ENCODE results near the gene NAA38.

The NAA38 gene

DNA sequence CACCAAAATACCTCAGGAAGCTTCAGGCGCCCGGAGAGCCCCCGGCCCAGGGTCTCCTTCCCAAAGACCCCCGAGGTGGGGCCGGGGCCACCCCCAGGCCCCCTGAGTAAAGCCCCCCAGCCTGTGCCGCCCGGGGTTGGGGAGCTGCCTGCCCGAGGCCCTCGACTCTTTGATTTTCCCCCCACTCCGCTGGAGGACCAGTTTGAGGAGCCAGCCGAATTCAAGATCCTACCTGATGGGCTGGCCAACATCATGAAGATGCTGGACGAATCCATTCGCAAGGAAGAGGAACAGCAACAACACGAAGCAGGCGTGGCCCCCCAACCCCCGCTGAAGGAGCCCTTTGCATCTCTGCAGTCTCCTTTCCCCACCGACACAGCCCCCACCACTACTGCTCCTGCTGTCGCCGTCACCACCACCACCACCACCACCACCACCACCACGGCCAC, 9.2 kb downstream of the NAA38 start:
- H3K9me3 ChIP-seq (ENCODE audit: insufficient read depth, low read length) = no peaks in the 10 kb centered on the region
- no peak for TF ChIP-seq EZH2phosphoT487 (IDR thresholded peaks at IDR 0.05; ENCODE audit: low read depth)
- TF ChIP-seq, protein P1, sequence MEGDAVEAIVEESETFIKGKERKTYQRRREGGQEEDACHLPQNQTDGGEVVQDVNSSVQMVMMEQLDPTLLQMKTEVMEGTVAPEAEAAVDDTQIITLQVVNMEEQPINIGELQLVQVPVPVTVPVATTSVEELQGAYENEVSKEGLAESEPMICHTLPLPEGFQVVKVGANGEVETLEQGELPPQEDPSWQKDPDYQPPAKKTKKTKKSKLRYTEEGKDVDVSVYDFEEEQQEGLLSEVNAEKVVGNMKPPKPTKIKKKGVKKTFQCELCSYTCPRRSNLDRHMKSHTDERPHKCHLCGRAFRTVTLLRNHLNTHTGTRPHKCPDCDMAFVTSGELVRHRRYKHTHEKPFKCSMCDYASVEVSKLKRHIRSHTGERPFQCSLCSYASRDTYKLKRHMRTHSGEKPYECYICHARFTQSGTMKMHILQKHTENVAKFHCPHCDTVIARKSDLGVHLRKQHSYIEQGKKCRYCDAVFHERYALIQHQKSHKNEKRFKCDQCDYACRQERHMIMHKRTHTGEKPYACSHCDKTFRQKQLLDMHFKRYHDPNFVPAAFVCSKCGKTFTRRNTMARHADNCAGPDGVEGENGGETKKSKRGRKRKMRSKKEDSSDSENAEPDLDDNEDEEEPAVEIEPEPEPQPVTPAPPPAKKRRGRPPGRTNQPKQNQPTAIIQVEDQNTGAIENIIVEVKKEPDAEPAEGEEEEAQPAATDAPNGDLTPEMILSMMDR (IDR thresholded peaks at IDR 0.05; ENCODE audit: low read depth, low read length) = no peak
- H3K27me3 ChIP-seq (ENCODE audit: low read depth, low read length) = no peaks in the 10 kb centered on the region
- H3K36me3 ChIP-seq (replicated peaks; ENCODE audit: low read depth, low read length) = peaks cover 34% of the 10 kb centered on the region
- no peak overlapping the region for H3K4me2 ChIP-seq (ENCODE audit: low read length)
- H3K4me1 ChIP-seq (ENCODE audit: low read length) = peaks cover 31% of the 10 kb centered on the region
- H3K4me3 ChIP-seq (ENCODE audit: low read length) = no peak overlapping the region
- no peak overlapping the region for H3K27ac ChIP-seq (ENCODE audit: low read length)
- H4K20me1 ChIP-seq (ENCODE audit: insufficient read depth, low read length) = peaks cover 37% of the 10 kb centered on the region
- peaks cover 37% of the 10 kb centered on the region for H3K79me2 ChIP-seq (ENCODE audit: low read length)
- H2AFZ ChIP-seq (ENCODE audit: low read depth, low read length) = no peak overlapping the region
- H3K9ac ChIP-seq (ENCODE audit: low read length) = no peak overlapping the region

DNA sequence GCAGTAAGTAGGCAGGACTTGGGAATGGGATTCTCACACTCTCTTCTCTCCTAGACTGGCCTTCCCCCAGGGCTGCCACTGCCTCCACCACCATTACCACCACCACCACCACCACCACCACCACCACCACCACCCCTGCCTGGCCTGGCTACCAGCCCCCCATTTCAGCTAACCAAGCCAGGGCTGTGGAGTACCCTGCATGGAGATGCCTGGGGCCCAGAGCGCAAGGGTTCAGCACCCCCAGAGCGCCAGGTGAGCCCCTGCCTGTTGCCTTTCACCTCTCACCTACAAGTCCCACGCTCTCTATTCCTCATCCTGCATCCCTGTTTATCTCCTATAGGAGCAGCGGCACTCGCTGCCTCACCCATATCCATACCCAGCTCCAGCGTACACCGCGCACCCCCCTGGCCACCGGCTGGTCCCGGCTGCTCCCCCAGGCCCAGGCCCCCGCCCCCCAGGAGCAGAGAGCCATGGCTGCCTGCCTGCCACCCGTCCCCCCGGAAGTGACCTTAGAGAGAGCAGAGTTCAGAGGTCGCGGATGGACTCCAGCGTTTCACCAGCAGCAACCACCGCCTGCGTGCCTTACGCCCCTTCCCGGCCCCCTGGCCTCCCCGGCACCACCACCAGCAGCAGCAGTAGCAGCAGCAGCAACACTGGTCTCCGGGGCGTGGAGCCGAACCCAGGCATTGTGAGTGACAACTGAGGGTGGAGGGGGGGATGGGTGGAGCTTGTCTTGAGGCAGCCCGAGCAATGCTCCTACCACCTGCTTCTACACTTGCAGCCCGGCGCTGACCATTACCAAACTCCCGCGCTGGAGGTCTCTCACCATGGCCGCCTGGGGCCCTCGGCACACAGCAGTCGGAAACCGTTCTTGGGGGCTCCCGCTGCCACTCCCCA, 10.3 kb downstream of the NAA38 start:
- Histone ChIP-seq H3K36me3 (replicated peaks; ENCODE audit: low read depth, low read length) (peaks cover 23% of the 10 kb centered on the region), H4K20me1 (ENCODE audit: insufficient read depth, low read length) (peaks cover 32% of the 10 kb centered on the region), H2AFZ (ENCODE audit: low read depth, low read length) (no peak overlapping the region), H3K9me3 (ENCODE audit: insufficient read depth, low read length) (no peaks in the 10 kb centered on the region), H3K4me1 (ENCODE audit: low read length) (peaks cover 29% of the 10 kb centered on the region), H3K79me2 (ENCODE audit: low read length) (peaks cover 39% of the 10 kb centered on the region), H3K27me3 (ENCODE audit: low read depth, low read length) (no peaks in the 10 kb centered on the region), H3K4me2 (ENCODE audit: low read length) (no peak overlapping the region), H3K4me3 (ENCODE audit: low read length) (no peak overlapping the region), H3K9ac (ENCODE audit: low read length) (no peak overlapping the region), H3K27ac (ENCODE audit: low read length) (no peak overlapping the region)
- TF ChIP-seq, protein P1 (IDR thresholded peaks at IDR 0.05; ENCODE audit: low read depth, low read length) = no peak
- TF ChIP-seq EZH2phosphoT487 (IDR thresholded peaks at IDR 0.05; ENCODE audit: low read depth) = no peak

DNA sequence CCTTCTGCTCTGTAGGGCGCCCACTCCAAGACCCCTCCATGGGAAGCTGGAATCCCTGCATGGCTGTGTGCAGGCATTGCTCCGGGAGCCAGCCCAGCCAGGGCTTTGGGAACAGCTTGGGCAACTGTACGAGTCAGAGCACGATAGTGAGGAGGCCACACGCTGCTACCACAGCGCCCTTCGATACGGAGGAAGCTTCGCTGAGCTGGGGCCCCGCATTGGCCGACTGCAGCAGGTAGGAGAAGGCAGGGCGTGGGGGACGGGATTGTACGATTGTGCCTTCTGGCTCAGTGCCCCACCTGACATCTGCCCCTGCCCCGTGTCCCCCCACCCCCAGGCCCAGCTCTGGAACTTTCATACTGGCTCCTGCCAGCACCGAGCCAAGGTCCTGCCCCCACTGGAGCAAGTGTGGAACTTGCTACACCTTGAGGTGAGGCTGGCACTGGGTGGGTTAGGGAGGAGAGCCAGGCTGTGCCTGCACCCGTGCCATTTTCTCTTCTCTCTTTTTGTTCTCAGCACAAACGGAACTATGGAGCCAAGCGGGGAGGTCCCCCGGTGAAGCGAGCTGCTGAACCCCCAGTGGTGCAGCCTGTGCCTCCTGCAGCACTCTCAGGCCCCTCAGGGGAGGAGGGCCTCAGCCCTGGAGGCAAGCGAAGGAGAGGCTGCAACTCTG, 11.2 kb downstream of the NAA38 start:
- no peak overlapping the region for H3K9ac ChIP-seq (ENCODE audit: low read length)
- H3K4me2 ChIP-seq (ENCODE audit: low read length) = no peak overlapping the region
- H2AFZ ChIP-seq (ENCODE audit: low read depth, low read length) = no peak overlapping the region
- no peak overlapping the region for H3K27ac ChIP-seq (ENCODE audit: low read length)
- peaks cover 25% of the 10 kb centered on the region for H3K4me1 ChIP-seq (ENCODE audit: low read length)
- no peaks in the 10 kb centered on the region for H3K27me3 ChIP-seq (ENCODE audit: low read depth, low read length)
- H4K20me1 ChIP-seq (ENCODE audit: insufficient read depth, low read length) = peaks cover 28% of the 10 kb centered on the region
- H3K79me2 ChIP-seq (ENCODE audit: low read length) = peaks cover 40% of the 10 kb centered on the region
- peaks cover 18% of the 10 kb centered on the region for H3K36me3 ChIP-seq (replicated peaks; ENCODE audit: low read depth, low read length)
- no peak overlapping the region for H3K4me3 ChIP-seq (ENCODE audit: low read length)
- no peaks in the 10 kb centered on the region for H3K9me3 ChIP-seq (ENCODE audit: insufficient read depth, low read length)
- TF ChIP-seq, protein P1 (IDR thresholded peaks at IDR 0.05; ENCODE audit: low read depth, low read length) = no peak
- TF ChIP-seq EZH2phosphoT487 (IDR thresholded peaks at IDR 0.05; ENCODE audit: low read depth) = no peak
